HCT116 (cell line): ENCODE data around the gene SSH2. TPM values are rescaled to one million over a fixed set of nuclear protein-coding genes. Genes with fewer than 3 reads are reported as not detected.

ENCODE experiments used
- ATAC-seq: fragments of 200-7000 bp; cut with Tn5 transposase; 2 replicates; pipeline ENCODE4 v1.9.1; 2020; ENCODE audit warnings: mild to moderate bottlenecking, moderate library complexity
- BruUV-seq: library from RNA; stranded (reverse); fragments of 400-500 nt; replicated peaks from 2 replicates; lab custom pipeline; 2021; lab: Mats Ljungman, UMichigan
- CTCF ChIA-PET: fragments of 300-600 bp; sonication (Branson Sonifier 250); formaldehyde crosslinking; loops from one replicate; lab custom pipeline; 2021; ENCODE audit warnings: antibody characterized with exemption; lab: Charles Lee
- POLR2A ChIA-PET: fragments of 300-600, 350-600 bp; sonication (Branson Sonifier 250); formaldehyde crosslinking; loops from one replicate; lab custom pipeline; 2021; ENCODE audit warnings: antibody characterized with exemption; lab: Charles Lee
- RAD21 ChIA-PET, 2 experiments: fragments of 300-600 bp; sonication (Branson Sonifier 250); formaldehyde crosslinking; loops; one replicate each; lab custom pipeline; 2023; ENCODE audit warnings: low total read pairs in 2 of 2; ENCODE audit not compliant: uncharacterized antibody in 2 of 2, unreplicated experiment in 2 of 2, low non-redundant PET in 1 of 2; lab: Charles Lee
- DNase-seq: peaks from one replicate; pipeline ENCODE4 v3.0.0-alpha.2; 2010; ENCODE audit warnings: low read depth, low spot score
- H2AFZ ChIP-seq: fragments of 200-600 bp; shearing (Covaris generic), sonication (generic); 2 replicates; pipeline ENCODE4 v1.6.1; 2017; ENCODE audit warnings: low read depth, mixed run types, mixed read lengths, antibody characterized with exemption, low read length; ENCODE audit not compliant: poor library complexity, severe bottlenecking
- H3K27ac ChIP-seq: 2 replicates; pipeline ENCODE4 v1.5.1; 2012; ENCODE audit warnings: low read depth, low read length
- H3K27me3 ChIP-seq: fragments of 200-600 bp; sonication (generic); 2 replicates; pipeline ENCODE4 v1.6.1; 2016; ENCODE audit warnings: mixed run types, low read length, mixed read lengths; ENCODE audit not compliant: insufficient read depth
- H3K36me3 ChIP-seq, 2 experiments: fragments of 200-500 bp in 1 of 2; fragments of 200-600 bp in 1 of 2; sonication (Bioruptor generic) in 1 of 2; sonication (generic) in 1 of 2; 2 replicates each; pipeline versions ENCODE4 v1.5.1 to v1.6.1; 2014 to 2016; ENCODE audit warnings: low read length in 2 of 2, inconsistent platforms in 1 of 2, mixed read lengths in 1 of 2, mixed run types in 1 of 2; ENCODE audit not compliant: insufficient read depth in 2 of 2, control insufficient read depth in 1 of 2
- H3K4me1 ChIP-seq, 2 experiments: fragments of 200-600 bp in 1 of 2; sonication (generic) in 1 of 2; 2 replicates each; pipeline versions ENCODE4 v1.5.1 to v1.6.1; 2012 to 2017; ENCODE audit warnings: low read length in 2 of 2, inconsistent platforms in 1 of 2, mild to moderate bottlenecking in 1 of 2, mixed read lengths in 1 of 2, mixed run types in 1 of 2, moderate library complexity in 1 of 2; ENCODE audit not compliant: insufficient read depth in 2 of 2, control insufficient read depth in 1 of 2
- H3K4me2 ChIP-seq: fragments of 200-600 bp; sonication (generic); 2 replicates; pipeline ENCODE4 v1.6.1; 2017; ENCODE audit warnings: mixed run types, low read length, mixed read lengths
- H3K4me3 ChIP-seq, 2 experiments: fragments of 200-600 bp in 1 of 2; sonication (generic) in 1 of 2; replicated peaks in 1 of 2; 2 replicates each; pipeline ENCODE4 v1.5.1; 2011 to 2016; ENCODE audit warnings: low read length in 2 of 2, control low read depth in 1 of 2, low read depth in 1 of 2, mild to moderate bottlenecking in 1 of 2, mixed read lengths in 1 of 2, mixed run types in 1 of 2
- H3K79me2 ChIP-seq: fragments of 200-600 bp; sonication (generic); 2 replicates; pipeline ENCODE4 v1.6.1; 2017; ENCODE audit warnings: mild to moderate bottlenecking, mixed run types, low read length, moderate library complexity, mixed read lengths; ENCODE audit not compliant: insufficient read depth
- H3K9ac ChIP-seq: fragments of 200-600 bp; sonication (generic); 2 replicates; pipeline ENCODE4 v1.6.1; 2016; ENCODE audit warnings: low read length, mixed read lengths
- H3K9me2 ChIP-seq: fragments of 200-600 bp; sonication (generic), shearing (Covaris generic); 2 replicates; pipeline ENCODE4 v1.6.1; 2017; ENCODE audit warnings: mixed run types, mild to moderate bottlenecking, moderate library complexity; ENCODE audit not compliant: insufficient read depth
- H3K9me3 ChIP-seq, 2 experiments: fragments of 200-500 bp in 1 of 2; fragments of 200-600 bp in 1 of 2; sonication (Bioruptor generic) in 1 of 2; sonication (generic) in 1 of 2; 2 replicates each; pipeline ENCODE4 v1.6.1; 2014 to 2017; ENCODE audit warnings: low read length in 2 of 2, mixed read lengths in 2 of 2, inconsistent platforms in 1 of 2, low read depth in 1 of 2, mild to moderate bottlenecking in 1 of 2, mixed run types in 1 of 2, moderate library complexity in 1 of 2; ENCODE audit not compliant: control insufficient read depth in 1 of 2, insufficient read depth in 1 of 2
- H4K20me1 ChIP-seq: fragments of 200-600 bp; sonication (generic), shearing (Covaris generic); 2 replicates; pipeline ENCODE4 v1.6.1; 2017; ENCODE audit warnings: mixed run types, mild to moderate bottlenecking, moderate library complexity; ENCODE audit not compliant: insufficient read depth
- ATF3 ChIP-seq: IDR thresholded peaks from 2 replicates; pipeline ENCODE4 v1.6.1; 2012
- CBX3 ChIP-seq: IDR thresholded peaks from 2 replicates; pipeline ENCODE4 v1.6.1; 2012; ENCODE audit warnings: low read depth
- CTCF ChIP-seq, 3 experiments: fragments of 200-600 bp in 1 of 3; sonication (generic) in 1 of 3; IDR thresholded peaks in 2 of 3; conservative IDR thresholded peaks in 1 of 3; 2 replicates each; pipeline ENCODE4 v1.5.1; 2012 to 2017; ENCODE audit warnings: low read depth in 2 of 3, low read length in 2 of 3, antibody characterized with exemption in 1 of 3, borderline replicate concordance in 1 of 3, control low read depth in 1 of 3, mild to moderate bottlenecking in 1 of 3, mixed read lengths in 1 of 3, mixed run types in 1 of 3, moderate library complexity in 1 of 3; ENCODE audit not compliant: insufficient read depth in 1 of 3
- ELF1 ChIP-seq: IDR thresholded peaks from 2 replicates; pipeline ENCODE4 v1.6.1; 2012; ENCODE audit warnings: low read depth, borderline replicate concordance
- EZH2phosphoT487 ChIP-seq: fragments of 200-600 bp; IDR thresholded peaks from 2 replicates; pipeline ENCODE4 v1.6.1; 2018; ENCODE audit warnings: antibody characterized with exemption, borderline replicate concordance
- FOSL1 ChIP-seq: IDR thresholded peaks from 2 replicates; pipeline ENCODE4 v1.6.1; 2012; ENCODE audit warnings: low read depth
- JUND ChIP-seq: IDR thresholded peaks from 2 replicates; pipeline ENCODE4 v1.6.1; 2012
- MAX ChIP-seq: IDR thresholded peaks from 2 replicates; pipeline ENCODE4 v1.6.1; 2012
- POLR2A ChIP-seq: IDR thresholded peaks from 2 replicates; pipeline ENCODE4 v1.7.0; 2011; ENCODE audit warnings: borderline replicate concordance; ENCODE audit not compliant: insufficient read depth, insufficient read length; ENCODE audit errors: extremely low read depth
- POLR2AphosphoS5 ChIP-seq: IDR thresholded peaks from 2 replicates; pipeline ENCODE4 v1.6.1; 2011; ENCODE audit warnings: mild to moderate bottlenecking, low read depth, low read length, moderate library complexity
- REST ChIP-seq: IDR thresholded peaks from 2 replicates; pipeline ENCODE4 v1.6.1; 2012; ENCODE audit warnings: low read depth
- SIN3A ChIP-seq: IDR thresholded peaks from 2 replicates; pipeline ENCODE4 v1.6.1; 2012; ENCODE audit warnings: low read depth
- YY1 ChIP-seq: IDR thresholded peaks from 2 replicates; pipeline ENCODE4 v1.6.1; 2011; ENCODE audit warnings: low read length, low read depth, moderate library complexity, mild to moderate bottlenecking; ENCODE audit not compliant: insufficient replicate concordance; ENCODE audit errors: extremely low read depth
- ZBTB33 ChIP-seq: IDR thresholded peaks from 2 replicates; pipeline ENCODE4 v1.6.1; 2011; ENCODE audit warnings: mild to moderate bottlenecking, low read length, moderate library complexity; ENCODE audit not compliant: insufficient replicate concordance; ENCODE audit errors: extremely low read depth
- ZFX ChIP-seq: fragments of 450-650 bp; IDR thresholded peaks from 2 replicates; pipeline ENCODE4 v1.6.1; 2017
- ZNF274 ChIP-seq: fragments of 200-500 bp; sonication (Bioruptor generic); IDR thresholded peaks from 2 replicates; pipeline ENCODE4 v1.6.1; 2014; ENCODE audit warnings: mild to moderate bottlenecking, low read depth, low read length, inconsistent platforms
- intact Hi-C: fragments of 100-400 bp; cut with micrococcal nuclease; formaldehyde crosslinking; loops from 2 replicates; pipeline ENCODE4 v1.10.0; 2022
- total RNA-seq: library from RNA; stranded (reverse); gene quantifications from one replicate; pipeline ENCODE4 v1.2.1, GENCODE V29; 2021; ENCODE audit not compliant: unreplicated experiment

The SSH2 gene
- total RNA-seq, 1 experiment from 2014 or later, result 17.0 TPM

GRCh38 chr17:29760279-29761039 is 169.6 kb downstream of the SSH2 start:
- no peak for TF ChIP-seq REST
- no peak for TF ChIP-seq POLR2A
- TF ChIP-seq ZFX, result no peak
- TF ChIP-seq SIN3A, result no peak
- TF ChIP-seq ELF1, result no peak
- TF ChIP-seq YY1, result no peak
- no peak for TF ChIP-seq ATF3
- TF ChIP-seq MAX, result no peak
- TF ChIP-seq CTCF (IDR thresholded peaks at IDR 0.05 in 2 of 3, conservative IDR thresholded peaks at IDR 0.05 in 1 of 3; ENCODE audit: borderline replicate concordance in 1 of 3, insufficient read depth in 1 of 3, low read depth in 2 of 3, low read length in 2 of 3), result no peak
- TF ChIP-seq FOSL1, result no peak
- no peak for TF ChIP-seq CBX3
- no peak for TF ChIP-seq ZNF274
- TF ChIP-seq JUND, result no peak
- no peak for TF ChIP-seq POLR2AphosphoS5
- no peak for TF ChIP-seq EZH2phosphoT487
- no peak for TF ChIP-seq ZBTB33
- ATAC-seq (no peak), DNase-seq (no peak)
- Histone ChIP-seq H3K36me3 (no peaks in the 10 kb centered on the region), H3K9ac (no peak overlapping the region), H3K9me3 (no peaks in the 10 kb centered on the region), H3K4me3 (no peak overlapping the region), H3K9me2 (no peaks in the 10 kb centered on the region), H4K20me1 (no peaks in the 10 kb centered on the region), H3K27me3 (no peaks in the 10 kb centered on the region), H3K4me1 (no peaks in the 10 kb centered on the region), H3K79me2 (no peaks in the 10 kb centered on the region), H2AFZ (no peak overlapping the region), H3K4me2 (no peak overlapping the region), H3K27ac (no peak overlapping the region)
- intact Hi-C loops, result no loop called here
- ChIA-PET RAD21 (no interaction called here), CTCF (no interaction called here), POLR2A (no interaction called here)
- BruUV-seq, result no TSS peak
